Measurements from ENCODE around the gene LAMA2.

LAMA2 gene

GRCh38 chr6:128882991-128883611, at the start of gene LAMA2:
TSS of gene LAMA2 (plus strand) at chr6:128883138. CDS start at chr6:128883246, 108 bp downstream.
- no peak for DNase-seq

GRCh38 chr6:128836761-128837160, 46.2 kb upstream of the LAMA2 start:
- no peak for DNase-seq

GRCh38 chr6:128841518-128841917, 41.4 kb upstream of the LAMA2 start:
- no peak for DNase-seq

GRCh38 chr6:128844598-128844997, 38.3 kb upstream of the LAMA2 start:
- no peak for DNase-seq

GRCh38 chr6:128847431-128848210, 35.3 kb upstream of the LAMA2 start:
- DNase-seq: no peak

GRCh38 chr6:128848212-128848935, 34.6 kb upstream of the LAMA2 start:
- DNase-seq: no peak

- no peak for DNase-seq
Measured at GRCh38 chr6:128855581-128856085, 27.3 kb upstream of the LAMA2 start.

- DNase-seq: no peak
Measured at GRCh38 chr6:128857806-128858205, 25.1 kb upstream of the LAMA2 start.

- DNase-seq: no peak
Measured at GRCh38 chr6:128860782-128861181, 22.2 kb upstream of the LAMA2 start.

GRCh38 chr6:128863983-128864382, 19.0 kb upstream of the LAMA2 start:
- DNase-seq: no peak

GRCh38 chr6:128870746-128871145, 12.2 kb upstream of the LAMA2 start:
- no peak for DNase-seq

- no peak for DNase-seq
Measured at GRCh38 chr6:128874863-128875262, 8.1 kb upstream of the LAMA2 start.

- DNase-seq: no peak
Measured at GRCh38 chr6:128882560-128882959, 378 bp upstream of the LAMA2 start.

- no peak for DNase-seq
Measured at GRCh38 chr6:128883906-128884305, 968 bp downstream of the LAMA2 start.

GRCh38 chr6:128885381-128885780, 2.4 kb downstream of the LAMA2 start:
- DNase-seq: no peak

GRCh38 chr6:128886706-128887105, 3.8 kb downstream of the LAMA2 start:
- no peak for DNase-seq

GRCh38 chr6:128888444-128889175, 5.7 kb downstream of the LAMA2 start:
- DNase-seq: no peak

GRCh38 chr6:128889870-128890269, 6.9 kb downstream of the LAMA2 start:
- DNase-seq: no peak

GRCh38 chr6:128892079-128892478, 9.1 kb downstream of the LAMA2 start:
- no peak for DNase-seq

- DNase-seq: no peak
Measured at GRCh38 chr6:128899341-128900050, 16.6 kb downstream of the LAMA2 start.

- no peak for DNase-seq
Measured at GRCh38 chr6:128903715-128904114, 20.8 kb downstream of the LAMA2 start.

- DNase-seq: no peak
Measured at GRCh38 chr6:128914051-128914450, 31.1 kb downstream of the LAMA2 start.
